OCI-LY7 (cell line): ENCODE measurements around the gene IFFO2. TPM values are rescaled to one million over a fixed set of nuclear protein-coding genes. Genes with fewer than 3 reads are reported as not detected.

ENCODE experiments used
- BruUV-seq: library from RNA; stranded (reverse); fragments of 400-500 nt; replicated peaks from 2 replicates; lab custom pipeline; 2021; lab: Mats Ljungman, UMichigan
- CTCF ChIA-PET: fragments of 300-600 bp; sonication (Branson Sonifier 250); formaldehyde crosslinking; loops from one replicate; lab custom pipeline; 2022; ENCODE audit warnings: antibody characterized with exemption; ENCODE audit not compliant: unreplicated experiment; lab: Charles Lee
- POLR2A ChIA-PET: fragments of 300-600 bp; sonication (Branson Sonifier 250); formaldehyde crosslinking; loops from one replicate; lab custom pipeline; 2022; ENCODE audit warnings: antibody characterized with exemption; lab: Charles Lee
- DNase-seq: peaks from one replicate; pipeline ENCODE4 v3.0.0-alpha.2; 2015; ENCODE audit warnings: low spot score
- H2AFZ ChIP-seq: fragments of 200-600 bp; sonication (generic), shearing (Covaris generic); 2 replicates; pipeline ENCODE4 v1.6.1; 2014; ENCODE audit warnings: mild to moderate bottlenecking, antibody characterized with exemption, low read length, moderate library complexity
- H3K27ac ChIP-seq: fragments of 200-600 bp; sonication (generic); 2 replicates; pipeline ENCODE4 v1.5.1; 2014; ENCODE audit warnings: mixed run types, low read depth, mild to moderate bottlenecking, moderate library complexity, low read length, inconsistent platforms; ENCODE audit not compliant: poor library complexity, severe bottlenecking
- H3K36me3 ChIP-seq: fragments of 200-600 bp; sonication (generic); 2 replicates; pipeline ENCODE4 v1.6.1; 2014; ENCODE audit warnings: mild to moderate bottlenecking, antibody characterized with exemption, low read length, moderate library complexity, mixed read lengths; ENCODE audit not compliant: insufficient read depth
- H3K4me1 ChIP-seq: fragments of 200-600 bp; sonication (generic); 2 replicates; pipeline ENCODE4 v1.5.1; 2014; ENCODE audit warnings: mild to moderate bottlenecking, low read length; ENCODE audit not compliant: insufficient read depth, poor library complexity, severe bottlenecking
- H3K4me2 ChIP-seq: fragments of 200-600 bp; sonication (generic); 2 replicates; pipeline ENCODE4 v1.6.1; 2014; ENCODE audit warnings: mild to moderate bottlenecking, low read length
- H3K4me3 ChIP-seq: fragments of 200-600 bp; sonication (generic); 2 replicates; pipeline ENCODE4 v1.5.1; 2014; ENCODE audit warnings: mild to moderate bottlenecking, low read depth, low read length; ENCODE audit not compliant: poor library complexity, severe bottlenecking
- H3K79me2 ChIP-seq: fragments of 200-600 bp; sonication (generic); 2 replicates; pipeline ENCODE4 v1.6.1; 2016; ENCODE audit warnings: low read depth, mild to moderate bottlenecking, low read length, moderate library complexity, mixed read lengths; ENCODE audit not compliant: insufficient read depth
- H3K9me2 ChIP-seq: fragments of 200-600 bp; sonication (generic); 2 replicates; pipeline ENCODE4 v1.6.1; 2016; ENCODE audit warnings: mild to moderate bottlenecking, low read length, mixed read lengths; ENCODE audit not compliant: insufficient read depth
- H3K9me3 ChIP-seq: fragments of 200-600 bp; sonication (generic); 2 replicates; pipeline ENCODE4 v1.6.1; 2014; ENCODE audit warnings: mild to moderate bottlenecking, mixed run types, low read length, mixed read lengths
- H4K20me1 ChIP-seq: fragments of 200-600 bp; sonication (generic); 2 replicates; pipeline ENCODE4 v1.6.1; 2014; ENCODE audit warnings: mild to moderate bottlenecking, antibody characterized with exemption, low read length, moderate library complexity, mixed read lengths; ENCODE audit not compliant: insufficient read depth
- CTCF ChIP-seq: fragments of 200-600 bp; sonication (generic); conservative IDR thresholded peaks from 2 replicates; pipeline ENCODE4 v1.5.1; 2014; ENCODE audit warnings: mild to moderate bottlenecking, antibody characterized with exemption, low read length, moderate library complexity, mixed read lengths
- EZH2phosphoT487 ChIP-seq: fragments of 200-600 bp; sonication (generic); IDR thresholded peaks from 2 replicates; pipeline ENCODE4 v1.6.1; 2018; ENCODE audit warnings: low read depth, borderline replicate concordance, mild to moderate bottlenecking, mixed run types, antibody characterized with exemption, low read length, moderate library complexity, mixed read lengths
- intact Hi-C: fragments of 100-400 bp; cut with micrococcal nuclease; formaldehyde crosslinking; loops from one replicate; pipeline ENCODE4 v1.10.0; 2022; ENCODE audit not compliant: unreplicated experiment
- total RNA-seq, 2 experiments: library from RNA; depleted of rRNA in 1 of 2; stranded (reverse); fragments of >200 nt in 1 of 2; shearing (Covaris generic) in 1 of 2; gene quantifications; 2 replicates each; pipeline ENCODE4 v1.2.3, GENCODE V29; 2014 to 2022

Gene IFFO2
- total RNA-seq, 2 experiments from 2014 or later: 0.06 to 0.44 TPM

DNA sequence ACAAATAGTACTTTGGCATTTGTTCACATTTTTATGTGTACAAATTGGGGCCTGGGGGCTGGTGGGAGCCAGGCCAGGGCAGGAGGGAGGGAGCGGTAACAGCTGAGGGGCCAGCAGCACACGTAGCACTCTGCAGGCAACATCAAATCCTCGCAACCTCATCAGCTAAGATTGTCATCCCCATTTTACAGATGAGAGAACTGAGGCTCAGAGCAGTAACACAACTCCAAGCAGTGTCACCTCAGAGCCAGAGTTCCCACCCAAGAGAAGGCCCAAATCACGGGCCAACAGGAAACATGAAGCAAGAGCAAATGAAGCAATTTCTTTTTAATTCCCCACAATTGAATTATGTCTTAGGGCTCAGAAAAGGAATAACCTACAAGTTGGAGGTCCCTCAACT, 14.1 kb downstream of the IFFO2 start:
- Histone ChIP-seq H3K36me3 (no peaks in the 10 kb centered on the region), H3K9me2 (no peaks in the 10 kb centered on the region), H3K79me2 (no peaks in the 10 kb centered on the region), H3K27ac (no peak overlapping the region), H3K4me2 (no peak overlapping the region), H4K20me1 (no peaks in the 10 kb centered on the region), H2AFZ (no peak overlapping the region), H3K4me1 (no peaks in the 10 kb centered on the region), H3K9me3 (no peaks in the 10 kb centered on the region), H3K4me3 (no peak overlapping the region)
- BruUV-seq: no TSS peak
- no peak for DNase-seq
- CTCF ChIA-PET: no interaction called here
- intact Hi-C loops: no loop called here
- TF ChIP-seq EZH2phosphoT487 (no peak), CTCF (no peak)
- POLR2A ChIA-PET: interaction anchor here (0.5 kb wide), 1 partner anchor 17 kb away, joined by 4 read pairs; no protein-coding TSS in a partner anchor

DNA sequence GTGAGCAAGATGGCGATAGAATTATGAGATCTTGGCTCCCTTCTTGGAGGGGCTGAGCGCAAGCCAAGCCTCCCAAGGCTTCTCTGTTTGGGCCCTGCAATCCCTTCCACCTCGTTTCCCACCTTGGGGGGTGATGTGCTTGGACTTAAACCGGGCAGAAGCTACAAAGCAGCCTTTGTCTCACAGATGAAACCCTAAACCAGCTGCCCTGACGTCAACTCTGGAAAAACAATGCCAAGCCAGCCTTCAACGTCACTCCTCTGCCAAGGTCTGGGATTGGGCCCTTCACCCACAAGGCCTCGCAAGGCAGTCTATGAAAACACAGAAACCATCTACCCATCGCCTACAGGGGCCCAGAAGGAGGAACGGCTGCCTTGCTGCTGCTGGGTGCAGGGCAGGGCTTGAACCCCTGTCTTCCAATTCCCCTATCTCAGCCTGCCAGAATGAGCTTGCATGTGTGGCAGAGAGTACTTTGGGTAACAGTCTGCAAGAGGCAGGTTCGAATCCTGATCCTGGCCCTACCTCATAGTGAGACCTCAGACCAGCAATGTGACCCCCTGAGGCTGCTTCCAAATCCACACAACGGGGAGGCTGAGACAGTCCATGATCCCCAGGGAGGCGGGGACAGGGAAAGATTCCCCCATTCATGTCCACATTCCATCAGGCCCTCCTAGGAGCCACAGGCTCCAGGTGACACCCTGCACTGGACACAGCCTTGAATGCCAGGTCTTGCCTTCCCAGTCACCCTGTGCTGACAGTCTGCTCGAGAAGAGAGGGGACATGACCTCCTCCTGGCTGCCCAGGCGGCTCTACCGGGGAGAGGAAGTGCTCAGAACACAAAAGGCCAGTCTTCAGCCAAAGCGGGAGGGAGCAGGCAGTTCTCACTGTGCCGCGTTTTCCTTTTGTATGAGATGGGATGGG, 15.0 kb downstream of the IFFO2 start:
- intact Hi-C loops: no loop called here
- Histone ChIP-seq H3K9me3 (no peaks in the 10 kb centered on the region), H3K4me1 (no peaks in the 10 kb centered on the region), H4K20me1 (no peaks in the 10 kb centered on the region), H3K4me2 (no peak overlapping the region), H2AFZ (no peak overlapping the region), H3K27ac (no peak overlapping the region), H3K4me3 (no peak overlapping the region), H3K9me2 (no peaks in the 10 kb centered on the region), H3K79me2 (no peaks in the 10 kb centered on the region), H3K36me3 (no peaks in the 10 kb centered on the region)
- ChIA-PET POLR2A (interaction anchor here (0.5 kb wide), 1 partner anchor 18 kb away, joined by 4 read pairs; no protein-coding TSS in a partner anchor), CTCF (no interaction called here)
- no TSS peak for BruUV-seq
- no peak for TF ChIP-seq EZH2phosphoT487
- no peak for TF ChIP-seq CTCF
- no peak for DNase-seq
